Glutamatergic neuron (in vitro differentiated cells): ENCODE data around the gene CEP126. TPM values are rescaled to one million over a fixed set of nuclear protein-coding genes. Genes with fewer than 3 reads are reported as not detected.
A peak's percentile ranks its signal among the peaks of the same experiment; 100 is the strongest.

ENCODE experiments used
- DNase-seq: peaks from one replicate; pipeline ENCODE4 v3.0.0; 2022
- H3K27ac Mint-ChIP-seq: one replicate; pipeline ENCODE4 v1.8.0; 2020; ENCODE audit warnings: mild to moderate bottlenecking, mixed read lengths, inconsistent platforms; ENCODE audit not compliant: unreplicated experiment
- H3K27me3 Mint-ChIP-seq: one replicate; pipeline ENCODE4 v1.8.0; 2020; ENCODE audit warnings: mild to moderate bottlenecking, moderate library complexity, mixed read lengths, inconsistent platforms; ENCODE audit not compliant: unreplicated experiment
- H3K36me3 Mint-ChIP-seq: one replicate; pipeline ENCODE4 v1.8.0; 2020; ENCODE audit warnings: mild to moderate bottlenecking, mixed read lengths, inconsistent platforms; ENCODE audit not compliant: unreplicated experiment
- H3K4me1 Mint-ChIP-seq: one replicate; pipeline ENCODE4 v1.8.0; 2020; ENCODE audit warnings: mild to moderate bottlenecking, low read depth, mixed read lengths, inconsistent platforms; ENCODE audit not compliant: unreplicated experiment
- H3K4me3 Mint-ChIP-seq: one replicate; pipeline ENCODE4 v1.8.0; 2020; ENCODE audit warnings: mild to moderate bottlenecking, mixed read lengths, inconsistent platforms; ENCODE audit not compliant: unreplicated experiment
- H3K9me3 Mint-ChIP-seq: one replicate; pipeline ENCODE4 v1.8.0; 2020; ENCODE audit warnings: mild to moderate bottlenecking, moderate library complexity, mixed read lengths, inconsistent platforms; ENCODE audit not compliant: unreplicated experiment
- CTCF ChIP-seq: fragments of 200-600 bp; sonication (generic); IDR thresholded peaks from one replicate; pipeline ENCODE4 v1.5.0; 2021; ENCODE audit not compliant: partially characterized antibody, unreplicated experiment
- long read RNA-seq: library from polyadenylated mRNA; unstranded; transcript quantifications from one replicate; pipeline ENCODE4 v2.0.0, GENCODE V29; 2020; ENCODE audit not compliant: unreplicated experiment
- total RNA-seq: library from RNA; stranded (reverse); fragmentation: NEBNext Ultra II Directional; extraction: Animal tissue kit (Norgen Biotek cat#: 25700); gene quantifications from one replicate; pipeline ENCODE4 v1.2.1, GENCODE V29; 2021; ENCODE audit not compliant: unreplicated experiment

Gene CEP126, protein sequence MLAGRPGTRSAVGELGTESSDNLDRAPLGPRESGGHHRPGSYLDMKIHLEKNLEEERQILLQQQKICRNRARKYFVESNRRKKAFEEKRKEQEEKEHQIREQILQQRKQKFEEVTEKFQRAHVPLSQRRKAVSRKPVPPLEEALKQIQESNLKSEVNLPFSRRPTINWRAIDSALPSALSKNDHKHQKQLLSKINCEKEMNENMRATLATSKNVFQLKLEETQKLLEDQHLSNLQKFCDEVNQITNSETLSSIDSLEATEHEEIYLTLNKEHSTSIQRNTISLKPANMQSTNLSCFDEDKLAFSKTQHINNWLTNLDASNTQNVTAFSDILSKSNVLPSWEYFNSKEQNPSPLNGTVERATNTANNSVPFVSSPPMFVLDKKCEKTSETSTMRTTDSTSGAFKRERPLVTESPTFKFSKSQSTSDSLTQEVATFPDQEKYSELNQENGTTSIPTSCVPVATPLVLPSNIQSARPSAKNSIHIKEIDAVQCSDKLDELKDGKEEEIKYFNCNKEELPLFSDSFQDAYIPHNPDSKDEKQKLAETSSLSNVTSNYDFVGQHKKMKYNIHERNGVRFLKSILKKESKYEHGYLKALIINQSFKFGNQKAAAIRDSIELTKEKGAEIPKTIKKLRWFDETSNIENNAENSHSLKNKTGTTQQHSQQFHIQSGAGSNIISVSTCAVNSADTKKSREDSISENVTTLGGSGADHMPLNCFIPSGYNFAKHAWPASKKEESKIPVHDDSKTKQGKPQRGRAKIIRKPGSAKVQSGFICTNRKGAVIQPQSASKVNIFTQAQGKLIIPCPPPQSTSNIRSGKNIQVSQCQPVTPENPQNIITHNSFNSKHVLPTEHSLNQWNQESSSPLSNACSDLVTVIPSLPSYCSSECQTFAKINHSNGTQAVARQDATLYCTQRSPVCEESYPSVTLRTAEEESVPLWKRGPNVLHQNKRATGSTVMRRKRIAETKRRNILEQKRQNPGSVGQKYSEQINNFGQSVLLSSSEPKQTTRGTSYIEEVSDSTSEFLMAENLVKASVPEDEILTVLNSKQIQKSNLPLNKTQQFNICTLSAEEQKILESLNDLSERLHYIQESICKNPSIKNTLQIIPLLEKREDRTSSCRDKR
- total RNA-seq, result 3.9 TPM
- long read RNA-seq, partial matches to known transcripts, result 1 of 1 reads
- long read RNA-seq, other reads (novel, unspliced or antisense), result 0 of 1 reads

DNA sequence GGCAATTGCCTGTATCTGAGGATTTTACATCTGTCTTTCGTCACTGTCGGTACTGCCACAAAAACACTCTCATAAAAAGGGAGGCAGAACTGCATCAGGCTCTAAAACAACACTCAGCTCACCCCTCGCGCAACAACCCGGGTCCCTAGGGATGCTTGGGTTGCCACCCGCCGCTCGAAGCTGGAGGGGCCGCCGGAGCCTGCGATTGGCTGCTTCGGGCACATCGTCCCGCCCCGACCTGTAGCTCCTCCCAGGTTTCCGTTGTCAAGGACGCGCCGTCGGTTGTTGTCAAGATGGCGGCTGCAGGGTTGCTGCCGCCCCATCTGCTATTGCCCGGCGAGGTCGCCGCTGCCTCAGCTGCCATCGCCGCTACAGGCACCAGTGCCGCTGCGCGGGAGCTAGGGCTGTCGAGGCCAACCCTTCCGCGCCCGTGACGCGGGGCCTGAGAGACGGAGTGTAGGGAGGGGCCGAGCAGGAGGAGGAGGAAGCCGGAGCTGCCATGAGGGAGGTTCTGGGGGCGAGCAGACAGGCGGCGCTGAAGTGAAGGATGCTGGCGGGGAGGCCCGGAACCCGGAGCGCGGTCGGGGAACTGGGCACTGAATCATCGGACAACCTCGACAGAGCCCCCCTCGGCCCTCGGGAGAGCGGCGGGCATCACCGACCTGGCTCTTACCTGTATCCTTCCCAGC, at the start of gene CEP126:
Gene CEP126, plus strand, starts transcription at position 273 of the 689 bp plus-strand sequence. Its CDS starts 275 bp downstream, at position 548.
- peak within 1 kb of the TSS; percentile 97 for H3K4me3 Mint-ChIP-seq
- no peaks in the 10 kb centered on the region for H3K27me3 Mint-ChIP-seq
- DNase-seq, result peak; percentile 97
- peaks cover 4% of the 10 kb centered on the region for H3K9me3 Mint-ChIP-seq
- no peak for TF ChIP-seq CTCF
- peaks cover 17% of the 10 kb centered on the region for H3K4me1 Mint-ChIP-seq
- no peaks in the 10 kb centered on the region for H3K36me3 Mint-ChIP-seq
- H3K27ac Mint-ChIP-seq, result peak within 1 kb of the TSS; percentile 98

DNA sequence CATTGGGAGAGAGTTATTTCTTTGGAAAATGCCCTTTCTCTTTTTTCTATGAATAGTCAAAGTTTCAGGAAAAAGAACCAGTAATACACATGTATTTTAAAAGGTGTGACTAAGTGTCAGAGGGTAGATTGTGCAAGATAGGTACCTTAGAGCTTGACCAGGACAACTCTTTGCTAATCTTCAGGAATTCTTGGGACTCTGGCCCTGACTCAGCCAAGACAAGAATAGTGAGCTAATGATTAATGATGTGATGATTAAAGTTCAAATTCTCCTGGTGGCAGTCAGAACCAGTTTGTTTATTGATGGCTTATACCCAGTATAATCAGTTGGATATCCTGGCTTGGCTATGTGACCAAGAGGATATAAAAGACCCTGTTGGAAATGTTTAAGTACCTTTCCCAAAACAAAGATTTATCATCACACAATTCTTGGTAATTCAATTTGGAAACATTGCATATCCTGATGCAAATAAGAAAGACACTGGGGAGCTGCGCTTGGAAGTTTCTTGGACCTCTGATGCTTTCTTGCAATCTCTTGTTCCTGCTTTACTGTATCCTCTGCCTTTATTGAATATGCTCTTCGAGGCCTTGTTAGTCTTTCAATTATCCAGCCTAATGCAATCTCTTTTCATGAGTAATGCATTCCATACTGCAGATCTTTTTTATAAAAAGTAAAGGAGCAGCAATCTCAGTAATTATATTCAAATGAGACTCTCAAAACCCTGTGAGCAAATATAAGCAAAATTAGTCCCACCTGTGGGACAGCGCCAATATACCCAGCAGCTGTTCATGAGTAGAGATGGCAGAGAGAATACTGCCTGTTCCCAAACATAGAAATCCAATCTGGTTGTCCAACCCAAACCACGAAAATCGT, 48.0 kb upstream of the CEP126 start:
- Mint-ChIP-seq H3K4me3 (no peak overlapping the region), H3K27me3 (peaks cover 3% of the 10 kb centered on the region), H3K9me3 (no peaks in the 10 kb centered on the region), H3K36me3 (no peaks in the 10 kb centered on the region), H3K27ac (no peak overlapping the region), H3K4me1 (no peaks in the 10 kb centered on the region)
- DNase-seq, result no peak
- TF ChIP-seq CTCF, result no peak

DNA sequence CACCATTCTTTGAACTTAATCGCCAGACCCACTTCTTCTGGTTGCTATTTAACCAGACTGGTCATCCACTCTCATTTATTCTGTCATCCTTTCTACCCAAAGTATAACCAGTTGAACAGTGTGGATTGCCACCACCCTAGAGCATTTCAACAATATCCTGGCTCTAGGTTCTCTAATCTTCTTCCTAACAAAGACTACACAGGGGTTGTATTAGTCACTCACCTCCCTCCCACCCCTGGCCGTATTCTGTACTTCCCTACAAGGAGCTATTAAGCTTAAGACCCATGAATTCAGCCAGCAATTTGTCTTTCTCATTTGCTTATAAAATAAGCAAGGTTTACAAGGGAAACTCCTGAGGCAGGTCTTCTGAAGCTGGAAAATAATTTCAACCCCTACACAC, 46.9 kb upstream of the CEP126 start:
- no peaks in the 10 kb centered on the region for H3K4me1 Mint-ChIP-seq
- no peak for DNase-seq
- H3K9me3 Mint-ChIP-seq, result no peaks in the 10 kb centered on the region
- H3K4me3 Mint-ChIP-seq, result no peak overlapping the region
- no peak for TF ChIP-seq CTCF
- no peaks in the 10 kb centered on the region for H3K36me3 Mint-ChIP-seq
- H3K27ac Mint-ChIP-seq, result no peak overlapping the region
- peaks cover 3% of the 10 kb centered on the region for H3K27me3 Mint-ChIP-seq

GRCh38 chr11:101870510-101870909, 44.3 kb upstream of the CEP126 start:
- Mint-ChIP-seq H3K36me3 (no peaks in the 10 kb centered on the region), H3K4me1 (no peaks in the 10 kb centered on the region), H3K27me3 (no peaks in the 10 kb centered on the region), H3K9me3 (no peaks in the 10 kb centered on the region), H3K4me3 (no peak overlapping the region), H3K27ac (no peak overlapping the region)
- no peak for TF ChIP-seq CTCF
- no peak for DNase-seq
